GM19099 (cell line): ENCODE data around the gene CDSN.

Experiments used
- POLR2A ChIP-seq: IDR thresholded peaks from 3 replicates; pipeline ENCODE4 v1.6.1; 2011; ENCODE audit warnings: low read depth; ENCODE audit not compliant: insufficient read length; ENCODE audit errors: extremely low read depth

CDSN gene

DNA sequence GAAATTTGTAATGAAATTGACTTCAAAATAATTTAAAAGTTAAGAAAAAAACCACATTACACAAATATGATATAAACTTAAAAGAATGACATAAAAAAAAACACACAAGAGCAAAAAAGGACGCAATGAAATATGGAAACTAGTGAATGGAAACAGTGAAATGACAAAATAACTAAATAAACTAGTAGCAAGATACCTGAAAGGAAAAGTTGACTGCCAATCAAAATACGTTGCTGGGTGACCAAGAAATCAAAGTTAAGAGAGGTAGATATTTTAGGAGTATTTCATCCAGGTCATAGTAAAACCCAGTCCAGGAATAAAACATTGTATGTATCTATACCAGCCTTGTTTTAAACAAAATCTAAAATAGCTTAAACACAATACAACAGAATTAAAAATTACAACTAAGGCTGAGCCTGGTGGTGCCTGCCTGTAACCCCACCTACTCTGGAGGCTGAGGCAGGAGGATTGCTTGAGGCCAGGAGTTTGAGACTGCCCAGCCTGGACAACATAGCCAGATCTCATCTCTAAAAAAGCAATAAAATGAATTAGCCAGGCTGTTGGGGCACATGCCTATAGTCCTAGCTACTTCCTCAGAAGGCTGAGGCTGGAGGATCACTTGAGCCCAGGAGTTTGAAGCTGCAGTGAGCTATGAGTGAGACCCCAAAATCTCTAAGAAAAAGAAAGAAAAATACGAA lies 29.8 kb downstream of the CDSN start:
- no peak for TF ChIP-seq POLR2A

- TF ChIP-seq POLR2A: no peak
These were observed 32.7 kb downstream of the CDSN start for GRCh38 chr6:31087494-31088089.

DNA sequence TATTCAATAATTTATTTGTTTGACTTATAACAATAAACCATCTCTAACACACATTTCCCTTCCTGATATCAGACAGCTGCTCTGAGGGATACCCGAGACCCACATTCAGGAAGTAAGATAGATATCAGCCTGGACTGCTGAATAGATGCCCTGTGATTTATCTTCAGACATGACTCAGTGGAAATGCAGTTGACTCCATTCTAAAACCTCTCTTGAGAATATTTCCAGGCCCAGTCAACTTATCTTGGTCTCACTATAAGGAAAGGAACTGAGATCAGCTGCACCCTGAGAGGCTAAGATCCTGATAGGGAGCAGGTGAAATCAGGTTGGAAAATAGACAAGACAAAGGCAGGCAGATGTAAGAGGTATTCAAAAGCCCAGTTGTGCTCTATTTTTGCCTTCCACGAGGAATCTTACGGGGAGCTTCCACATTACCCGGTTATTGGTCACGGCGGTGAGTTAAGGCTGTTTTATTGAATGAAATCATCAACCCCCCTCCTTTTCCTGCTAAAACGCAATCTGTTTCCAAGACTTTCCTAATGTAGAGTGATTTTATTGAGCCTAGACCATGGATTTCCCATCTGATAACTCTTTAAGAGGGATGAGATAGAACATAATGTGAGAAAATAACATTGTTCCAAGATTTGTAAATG lies 33.3 kb downstream of the CDSN start:
- no peak for TF ChIP-seq POLR2A

- no peak for TF ChIP-seq POLR2A
These were observed 36.4 kb downstream of the CDSN start for GRCh38 chr6:31083742-31084354.

DNA sequence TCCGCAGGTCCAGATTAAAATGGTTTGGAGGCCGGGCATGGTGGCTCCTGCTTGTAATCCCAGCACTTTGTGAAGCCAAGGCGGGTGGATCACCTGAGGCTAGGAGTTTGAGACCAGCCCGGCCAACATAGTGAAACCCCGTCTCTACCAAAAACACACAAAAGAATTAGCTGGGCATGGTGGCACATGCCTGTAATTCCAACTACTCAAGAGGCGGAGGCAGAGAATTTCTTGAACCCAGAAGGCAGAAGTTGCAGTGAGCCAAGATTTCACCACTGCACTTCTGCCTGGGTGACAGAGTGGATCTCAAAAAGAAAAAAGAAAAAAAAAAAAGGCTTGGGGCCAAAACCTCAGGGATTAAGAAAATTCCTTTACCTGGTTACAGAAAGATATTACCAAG lies 38.4 kb downstream of the CDSN start:
- no peak for TF ChIP-seq POLR2A

DNA sequence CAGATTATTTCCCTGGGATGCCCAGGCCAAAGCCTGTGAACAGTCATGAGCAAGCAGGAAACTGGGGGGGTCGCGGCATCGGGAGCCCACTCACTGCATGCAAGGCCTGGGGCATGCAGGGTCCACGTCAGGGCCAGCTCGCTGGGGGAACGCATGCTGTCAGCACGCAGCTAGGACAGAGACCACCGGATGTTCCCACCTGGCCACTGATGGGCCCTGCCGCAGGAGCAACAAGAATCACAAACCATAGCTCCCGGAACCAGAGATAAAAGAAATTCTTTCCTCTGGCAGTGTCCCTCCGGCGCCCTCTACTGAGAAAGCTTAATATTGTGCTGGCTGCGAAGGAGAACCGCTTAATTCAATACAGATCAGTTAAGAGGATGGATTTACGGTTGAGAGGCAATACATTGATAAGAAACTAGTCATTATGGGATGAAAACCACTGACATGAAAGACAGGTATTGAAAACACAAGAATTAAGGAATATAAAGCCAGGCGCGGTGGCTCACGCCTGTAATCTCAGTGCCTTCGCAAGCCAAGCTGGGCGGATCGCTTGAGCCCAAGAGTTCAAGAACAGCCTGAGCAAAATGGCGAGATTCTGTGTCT lies 40.5 kb downstream of the CDSN start:
- no peak for TF ChIP-seq POLR2A

GRCh38 chr6:31076611-31077010 lies 43.6 kb downstream of the CDSN start:
- TF ChIP-seq POLR2A: no peak

DNA sequence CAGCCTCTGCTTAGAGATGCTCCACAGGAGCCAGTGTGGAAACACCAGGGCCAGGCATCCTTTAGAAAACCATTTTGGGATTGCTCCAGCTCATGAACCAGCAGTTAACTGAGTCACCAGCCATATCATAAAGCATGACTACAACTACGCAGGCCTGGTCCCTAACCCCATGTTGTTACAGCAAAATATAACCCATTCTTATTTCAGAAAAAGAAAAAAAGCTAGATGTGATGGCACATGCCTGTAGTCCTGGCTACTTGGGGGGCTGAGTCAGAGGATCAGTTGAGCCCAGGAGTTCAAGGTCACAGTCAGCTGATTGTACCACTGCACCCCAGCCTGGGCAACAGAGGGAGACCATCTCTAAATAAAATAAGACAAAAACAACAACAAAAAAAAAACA lies 44.7 kb downstream of the CDSN start:
- TF ChIP-seq POLR2A: no peak

DNA sequence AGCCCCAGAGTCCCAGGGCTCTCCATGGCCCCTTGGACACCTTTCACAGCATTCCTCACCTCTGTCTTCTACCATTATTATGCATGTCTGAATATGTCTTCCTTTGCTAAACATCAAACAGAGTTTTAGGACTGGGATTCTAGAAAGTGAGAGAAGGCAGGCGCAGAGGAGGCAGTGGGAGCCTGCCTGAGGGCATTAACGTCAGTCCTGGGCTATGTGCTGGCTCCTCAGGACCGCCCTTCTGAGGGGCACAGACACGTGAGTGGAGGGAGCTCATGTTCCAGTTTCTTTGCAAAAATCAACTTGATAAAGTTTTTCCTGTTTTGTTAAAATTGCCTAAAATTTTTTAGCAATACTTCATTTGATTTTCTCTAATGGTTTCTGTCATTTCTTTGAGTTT lies 45.8 kb downstream of the CDSN start:
- no peak for TF ChIP-seq POLR2A

DNA sequence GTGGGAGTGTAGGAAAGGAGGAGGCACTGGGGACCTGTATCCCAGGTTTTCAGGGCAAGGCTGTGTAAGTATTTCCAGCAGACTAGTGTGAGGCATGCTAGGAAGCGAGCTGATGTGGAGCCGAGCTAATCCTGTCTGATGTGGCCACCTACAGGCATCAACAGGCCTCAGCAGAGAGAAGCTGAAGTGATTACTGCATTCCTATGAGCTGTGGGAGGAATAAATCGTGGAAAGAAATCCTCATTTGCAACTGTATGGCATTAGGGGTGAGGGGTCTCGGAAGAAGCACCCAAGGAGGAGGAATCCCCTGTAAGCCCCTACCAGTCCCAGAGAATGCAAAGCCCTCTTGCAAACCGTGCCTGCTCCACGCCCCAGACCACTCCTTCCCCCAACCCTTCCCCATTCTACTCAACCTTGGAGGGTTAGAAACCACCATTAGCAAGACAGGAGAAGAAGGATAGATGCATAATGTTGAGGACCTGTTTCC lies 49.5 kb downstream of the CDSN start:
- TF ChIP-seq POLR2A: no peak

GRCh38 chr6:31068669-31069340 lies 51.4 kb downstream of the CDSN start:
- no peak for TF ChIP-seq POLR2A

- no peak for TF ChIP-seq POLR2A
These were observed 54.7 kb downstream of the CDSN start for GRCh38 chr6:31065556-31065955.
